HEK293 (cell line): ENCODE data around the gene NDRG3.

Source experiments
- CTCF ChIA-PET: fragments of 350-600 bp; formaldehyde crosslinking; extraction: SDS; loops from one replicate; lab custom pipeline; 2021; ENCODE audit warnings: antibody characterized with exemption; lab: Yijun Ruan, JAX
- POLR2A ChIA-PET: fragments of 300-600 bp; formaldehyde crosslinking; extraction: SDS; loops from one replicate; lab custom pipeline; 2020; ENCODE audit warnings: antibody characterized with exemption, inconsistent platforms; lab: Yijun Ruan, JAX
- H3K27ac ChIP-seq: fragments of 200-500 bp; sonication (Bioruptor generic); 2 replicates; pipeline ENCODE4 v1.5.1; 2014; ENCODE audit warnings: low read depth, low read length, control low read depth, inconsistent platforms; ENCODE audit errors: extremely low read depth
- H3K36me3 ChIP-seq, 2 experiments: fragments of 200-500 bp in 1 of 2; sonication (Bioruptor generic) in 1 of 2; 1 replicate in 1 of 2; 2 replicates in 1 of 2; pipeline ENCODE4 v1.5.1; 2014 to 2017; ENCODE audit warnings: inconsistent platforms in 2 of 2, low read length in 2 of 2; ENCODE audit not compliant: control insufficient read depth in 2 of 2, insufficient read depth in 1 of 2
- H3K4me1 ChIP-seq: fragments of 200-500 bp; sonication (Bioruptor generic); 2 replicates; pipeline ENCODE4 v1.5.1; 2014; ENCODE audit warnings: mild to moderate bottlenecking, low read length, inconsistent platforms; ENCODE audit not compliant: control insufficient read depth, insufficient read depth
- H3K4me3 ChIP-seq: 2 replicates; pipeline ENCODE4 v1.5.1; 2011; ENCODE audit warnings: low read depth, mild to moderate bottlenecking, control low read depth, low read length, moderate library complexity
- H3K9me3 ChIP-seq: fragments of 200-500 bp; sonication (Bioruptor generic); 2 replicates; pipeline ENCODE4 v1.5.1; 2014; ENCODE audit warnings: low read depth, low read length, inconsistent platforms; ENCODE audit not compliant: control insufficient read depth, insufficient read depth
- HIC1 ChIP-seq: fragments of 450-650 bp; formaldehyde crosslinking; IDR thresholded peaks from 2 replicates; pipeline ENCODE4 v1.5.1; 2016; ENCODE audit warnings: missing biosample characterization, missing genetic modification characterization
- KLF9 ChIP-seq: fragments of 450-650 bp; formaldehyde crosslinking; IDR thresholded peaks from 2 replicates; pipeline ENCODE4 v1.5.1; 2016; ENCODE audit warnings: missing biosample characterization, missing genetic modification characterization, low read depth
- PRDM4 ChIP-seq: fragments of 450-650 bp; formaldehyde crosslinking; IDR thresholded peaks from 2 replicates; pipeline ENCODE4 v1.5.1; 2017; ENCODE audit warnings: missing biosample characterization, missing genetic modification characterization
- REST ChIP-seq: fragments of 450-650 bp; formaldehyde crosslinking; IDR thresholded peaks from 2 replicates; pipeline ENCODE4 v1.5.1; 2016; ENCODE audit warnings: missing biosample characterization, missing genetic modification characterization
- SP2 ChIP-seq: fragments of 450-650 bp; formaldehyde crosslinking; IDR thresholded peaks from 2 replicates; pipeline ENCODE4 v1.5.1; 2016; ENCODE audit warnings: missing biosample characterization, missing genetic modification characterization
- SP7 ChIP-seq: fragments of 450-650 bp; formaldehyde crosslinking; IDR thresholded peaks from 2 replicates; pipeline ENCODE4 v1.5.1; 2016; ENCODE audit warnings: missing biosample characterization, missing genetic modification characterization
- YY2 ChIP-seq: fragments of 450-650 bp; formaldehyde crosslinking; IDR thresholded peaks from 2 replicates; pipeline ENCODE4 v1.5.1; 2016; ENCODE audit warnings: missing biosample characterization, missing genetic modification characterization
- ZBTB20 ChIP-seq: fragments of 450-650 bp; formaldehyde crosslinking; IDR thresholded peaks from 2 replicates; pipeline ENCODE4 v1.5.1; 2016; ENCODE audit warnings: missing biosample characterization, missing genetic modification characterization
- ZBTB8A ChIP-seq: fragments of 450-650 bp; formaldehyde crosslinking; IDR thresholded peaks from 2 replicates; pipeline ENCODE4 v1.5.1; 2016; ENCODE audit warnings: missing biosample characterization, missing genetic modification characterization
- ZNF394 ChIP-seq: fragments of 450-650 bp; formaldehyde crosslinking; IDR thresholded peaks from 2 replicates; pipeline ENCODE4 v1.5.1; 2016; ENCODE audit warnings: missing biosample characterization, missing genetic modification characterization, mild to moderate bottlenecking, moderate library complexity, borderline replicate concordance
- ZNF433 ChIP-seq: fragments of 450-650 bp; formaldehyde crosslinking; IDR thresholded peaks from 2 replicates; pipeline ENCODE4 v1.5.1; 2016; ENCODE audit warnings: missing biosample characterization, missing genetic modification characterization, low read depth
- ZNF561 ChIP-seq: fragments of 450-650 bp; IDR thresholded peaks from 2 replicates; pipeline ENCODE4 v1.5.1; 2018; ENCODE audit warnings: missing biosample characterization, missing genetic modification characterization, borderline replicate concordance
- ZNF600 ChIP-seq: fragments of 450-650 bp; formaldehyde crosslinking; IDR thresholded peaks from 2 replicates; pipeline ENCODE4 v1.5.1; 2016; ENCODE audit warnings: missing biosample characterization, missing genetic modification characterization
- ZNF623 ChIP-seq: fragments of 450-650 bp; formaldehyde crosslinking; IDR thresholded peaks from 2 replicates; pipeline ENCODE4 v1.5.1; 2016; ENCODE audit warnings: missing biosample characterization, missing genetic modification characterization
- ZNF639 ChIP-seq: fragments of 450-650 bp; formaldehyde crosslinking; IDR thresholded peaks from 2 replicates; pipeline ENCODE4 v1.5.1; 2016; ENCODE audit warnings: missing biosample characterization, missing genetic modification characterization
- ZNF654 ChIP-seq: fragments of 450-650 bp; formaldehyde crosslinking; IDR thresholded peaks from 2 replicates; pipeline ENCODE4 v1.5.1; 2016; ENCODE audit warnings: low read depth, missing biosample characterization, missing genetic modification characterization
- ZSCAN23 ChIP-seq: fragments of 450-650 bp; formaldehyde crosslinking; IDR thresholded peaks from 2 replicates; pipeline ENCODE4 v1.5.1; 2016; ENCODE audit warnings: missing biosample characterization, missing genetic modification characterization
- TF ChIP-seq, protein P1 (sequence below): fragments of 450-650 bp; formaldehyde crosslinking; IDR thresholded peaks from 2 replicates; pipeline ENCODE4 v1.5.1; 2016; ENCODE audit warnings: missing biosample characterization, missing genetic modification characterization
- TF ChIP-seq, protein P2 (sequence below): fragments of 450-650 bp; formaldehyde crosslinking; IDR thresholded peaks from 2 replicates; pipeline ENCODE4 v1.5.1; 2016; ENCODE audit warnings: missing biosample characterization, missing genetic modification characterization
- TF ChIP-seq, protein P3 (sequence below): fragments of 450-650 bp; formaldehyde crosslinking; IDR thresholded peaks from 2 replicates; pipeline ENCODE4 v1.5.1; 2016; ENCODE audit warnings: missing biosample characterization, missing genetic modification characterization

Gene NDRG3

GRCh38 chr20:36605399-36606157, 140.3 kb downstream of the NDRG3 start, which contains the start of gene RAB5IF (continued):
- TF ChIP-seq PRDM4 (tag by site-specific recombination): peak; percentile 30; the same call in 1 of the 2 replicates
- TF ChIP-seq SP2 (tag by site-specific recombination): peak; percentile 99
- TF ChIP-seq, protein P1, sequence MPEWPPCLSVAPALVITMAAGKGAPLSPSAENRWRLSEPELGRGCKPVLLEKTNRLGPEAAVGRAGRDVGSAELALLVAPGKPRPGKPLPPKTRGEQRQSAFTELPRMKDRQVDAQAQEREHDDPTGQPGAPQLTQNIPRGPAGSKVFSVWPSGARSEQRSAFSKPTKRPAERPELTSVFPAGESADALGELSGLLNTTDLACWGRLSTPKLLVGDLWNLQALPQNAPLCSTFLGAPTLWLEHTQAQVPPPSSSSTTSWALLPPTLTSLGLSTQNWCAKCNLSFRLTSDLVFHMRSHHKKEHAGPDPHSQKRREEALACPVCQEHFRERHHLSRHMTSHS: no peak
- peak; percentile 88 for TF ChIP-seq SP7 (tag by site-specific recombination)
- TF ChIP-seq HIC1 (tag by site-specific recombination): peak; percentile 20; the same call in 1 of the 2 replicates
- TF ChIP-seq ZNF654: peak; percentile 41
- peak; percentile 43; the same call in 1 of the 2 replicates for TF ChIP-seq REST (tag by site-specific recombination)
- 0 out of 2 replicates have a peak, but pooled peaks have one; percentile 33 for TF ChIP-seq ZSCAN23
- TF ChIP-seq ZNF394: peak; percentile 67; the same call in 1 of the 2 replicates
- peak; percentile 49; the same call in 1 of the 2 replicates for TF ChIP-seq KLF9
- peak; percentile 37 for TF ChIP-seq ZBTB8A
- peak; percentile 32; the same call in 1 of the 2 replicates for TF ChIP-seq YY2 (tag by site-specific recombination)
- TF ChIP-seq ZNF639: peak; percentile 71
- peak; percentile 11; the same call in 1 of the 2 replicates for TF ChIP-seq ZBTB20 (tag by site-specific recombination)

GRCh38 chr20:36604952-36605398, 140.9 kb downstream of the NDRG3 start:
- no peaks in the 10 kb centered on the region for H3K4me1 ChIP-seq
- H3K4me3 ChIP-seq: peak overlapping the region; percentile 29
- ChIA-PET POLR2A (interaction anchor here (1.0 to 4.8 kb wide), 12 partner anchors 8 to 169 kb away, joined by 3 to 26 read pairs (median 4); partner anchors contain the start of genes DSN1 and TGIF2), CTCF (interaction anchor here (0.5 to 3.3 kb wide), 23 partner anchors 8 to 1204 kb away, joined by 3 to 18 read pairs (median 5); no protein-coding TSS in a partner anchor)
- no peaks in the 10 kb centered on the region for H3K9me3 ChIP-seq
- TF ChIP-seq, protein P2, sequence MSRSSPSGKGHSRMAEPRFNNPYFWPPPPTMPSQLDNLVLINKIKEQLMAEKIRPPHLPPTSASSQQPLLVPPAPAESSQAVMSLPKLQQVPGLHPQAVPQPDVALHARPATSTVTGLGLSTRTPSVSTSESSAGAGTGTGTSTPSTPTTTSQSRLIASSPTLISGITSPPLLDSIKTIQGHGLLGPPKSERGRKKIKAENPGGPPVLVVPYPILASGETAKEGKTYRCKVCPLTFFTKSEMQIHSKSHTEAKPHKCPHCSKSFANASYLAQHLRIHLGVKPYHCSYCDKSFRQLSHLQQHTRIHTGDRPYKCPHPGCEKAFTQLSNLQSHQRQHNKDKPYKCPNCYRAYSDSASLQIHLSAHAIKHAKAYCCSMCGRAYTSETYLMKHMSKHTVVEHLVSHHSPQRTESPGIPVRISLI (tag by site-specific recombination): no peak
- no peak for TF ChIP-seq ZNF623 (tag by site-specific recombination)
- TF ChIP-seq ZNF433 (tag by site-specific recombination): no peak
- TF ChIP-seq, protein P3, sequence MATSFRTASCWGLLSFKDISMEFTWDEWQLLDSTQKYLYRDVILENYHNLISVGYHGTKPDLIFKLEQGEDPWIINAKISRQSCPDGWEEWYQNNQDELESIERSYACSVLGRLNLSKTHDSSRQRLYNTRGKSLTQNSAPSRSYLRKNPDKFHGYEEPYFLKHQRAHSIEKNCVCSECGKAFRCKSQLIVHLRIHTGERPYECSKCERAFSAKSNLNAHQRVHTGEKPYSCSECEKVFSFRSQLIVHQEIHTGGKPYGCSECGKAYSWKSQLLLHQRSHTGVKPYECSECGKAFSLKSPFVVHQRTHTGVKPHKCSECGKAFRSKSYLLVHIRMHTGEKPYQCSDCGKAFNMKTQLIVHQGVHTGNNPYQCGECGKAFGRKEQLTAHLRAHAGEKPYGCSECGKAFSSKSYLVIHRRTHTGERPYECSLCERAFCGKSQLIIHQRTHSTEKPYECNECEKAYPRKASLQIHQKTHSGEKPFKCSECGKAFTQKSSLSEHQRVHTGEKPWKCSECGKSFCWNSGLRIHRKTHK (tag by site-specific recombination): no peak
- TF ChIP-seq ZBTB20 (tag by site-specific recombination): no peak
- peak; percentile 19; the same call in 1 of the 2 replicates for TF ChIP-seq ZNF561
- TF ChIP-seq ZNF600 (tag by site-specific recombination): peak; percentile 41; the same call in 1 of the 2 replicates
- H3K36me3 ChIP-seq: peaks cover 15 to 27% of the 10 kb centered on the region in 2 experiments; a peak in 2 of 3 replicates
- no peak overlapping the region for H3K27ac ChIP-seq
